GM20000 (cell line): ENCODE results near the gene MYO18B.

Source experiments
- DNase-seq: peaks from one replicate; pipeline ENCODE4 v3.0.0; 2012; ENCODE audit warnings: low spot score
- CTCF ChIP-seq: IDR thresholded peaks from 2 replicates; pipeline ENCODE4 v1.5.1; 2012; ENCODE audit warnings: mild to moderate bottlenecking, control low read depth; ENCODE audit errors: extremely low read depth, missing control alignments

Gene MYO18B

DNA sequence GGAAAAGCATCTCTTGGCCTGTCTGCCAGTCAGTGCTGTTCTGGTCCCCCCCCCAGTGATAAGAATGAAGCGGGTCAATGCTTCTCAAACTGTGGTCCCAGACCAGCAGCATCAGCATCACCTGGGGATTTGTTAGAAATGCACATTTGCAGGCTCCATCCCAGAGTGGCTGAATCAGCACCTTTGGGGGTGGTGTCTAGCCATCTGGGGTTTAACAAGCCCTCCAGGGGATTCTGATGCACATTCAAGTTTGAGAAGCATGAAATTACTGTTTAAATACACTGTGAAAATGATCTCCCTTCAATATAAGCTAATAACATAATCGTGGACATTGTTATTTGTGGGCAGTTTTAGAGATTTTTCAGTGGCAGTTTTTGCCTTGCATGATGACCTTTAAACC, 133.5 kb downstream of the MYO18B start:
- DNase-seq = no peak
- no peak for TF ChIP-seq CTCF

GRCh38 chr22:25876871-25877270, 134.9 kb downstream of the MYO18B start:
- DNase-seq = no peak
- TF ChIP-seq CTCF = no peak

DNA sequence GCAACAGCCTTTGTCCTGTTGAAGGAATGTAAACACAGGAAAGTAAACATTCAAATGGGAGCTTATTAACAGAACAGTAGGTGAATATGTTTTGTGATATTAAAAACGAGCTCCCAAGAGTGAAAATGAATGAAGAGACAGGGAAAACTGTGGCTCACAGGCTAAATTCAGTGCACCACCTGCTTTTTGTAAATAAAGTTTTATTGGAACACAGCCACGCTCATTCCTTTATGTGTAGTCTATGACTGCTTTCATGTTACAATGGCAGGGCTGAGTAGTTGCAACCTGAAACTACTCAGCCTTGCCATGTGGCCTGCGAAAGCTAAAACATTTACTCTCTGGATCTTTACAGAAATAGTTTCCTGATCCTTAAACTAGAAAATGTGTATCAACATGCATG, 136.9 kb downstream of the MYO18B start:
- no peak for TF ChIP-seq CTCF
- no peak for DNase-seq

DNA sequence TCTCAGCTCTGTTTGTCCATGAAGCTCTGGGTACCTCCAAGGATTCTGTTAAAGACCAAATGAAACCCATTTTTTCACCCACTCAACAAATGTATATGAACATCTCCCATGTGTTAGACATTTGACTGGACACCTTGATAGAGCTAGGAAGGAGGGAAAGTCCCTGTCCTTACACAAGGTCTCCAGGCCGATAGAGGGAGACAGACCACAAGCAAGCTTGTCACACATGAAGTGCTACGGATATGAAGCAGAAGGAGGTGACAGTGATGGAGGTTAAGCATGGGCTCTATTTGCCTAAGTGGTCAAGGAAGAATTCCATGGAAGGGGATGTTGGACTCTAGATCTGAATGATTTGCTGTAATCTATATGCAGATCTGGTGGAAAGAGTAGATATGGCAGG, 138.5 kb downstream of the MYO18B start:
- no peak for TF ChIP-seq CTCF
- DNase-seq = peak; percentile 16

- no peak for DNase-seq
- no peak for TF ChIP-seq CTCF
These were observed 139.3 kb downstream of the MYO18B start for GRCh38 chr22:25881210-25881755.

- DNase-seq = no peak
- TF ChIP-seq CTCF = no peak
These were observed 140.4 kb downstream of the MYO18B start for GRCh38 chr22:25882360-25882759.

GRCh38 chr22:25883482-25884033, 141.6 kb downstream of the MYO18B start:
- DNase-seq = no peak
- TF ChIP-seq CTCF = no peak
